A204.1 (cell line): ENCODE data around the gene DUT.

Source experiments
- FAIRE-seq: peaks from 2 replicates; lab custom pipeline; 2012; peaks lifted over from hg19 to GRCh38; lab: Jason Lieb, UNC

The DUT gene

DNA sequence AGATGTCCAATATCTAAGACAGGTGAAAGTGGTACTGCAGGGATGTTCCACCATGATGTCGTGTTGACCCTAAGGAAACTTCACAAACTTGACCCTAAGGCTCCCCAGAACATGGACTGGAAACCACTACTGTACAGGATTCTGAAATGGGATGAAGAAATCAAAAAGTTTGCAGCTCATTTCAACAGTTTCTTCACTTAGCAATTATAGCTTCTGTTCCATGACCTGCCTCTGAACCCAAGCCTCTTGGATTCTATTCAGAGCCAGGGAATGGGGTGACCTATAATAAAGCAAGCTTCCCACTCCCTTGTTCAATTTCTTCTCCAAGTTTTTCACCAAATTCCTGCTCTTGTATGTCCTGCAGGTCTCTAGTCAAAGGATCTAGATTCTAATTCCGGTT is 40.7 kb downstream of the DUT start:
- no peak for FAIRE-seq

DNA sequence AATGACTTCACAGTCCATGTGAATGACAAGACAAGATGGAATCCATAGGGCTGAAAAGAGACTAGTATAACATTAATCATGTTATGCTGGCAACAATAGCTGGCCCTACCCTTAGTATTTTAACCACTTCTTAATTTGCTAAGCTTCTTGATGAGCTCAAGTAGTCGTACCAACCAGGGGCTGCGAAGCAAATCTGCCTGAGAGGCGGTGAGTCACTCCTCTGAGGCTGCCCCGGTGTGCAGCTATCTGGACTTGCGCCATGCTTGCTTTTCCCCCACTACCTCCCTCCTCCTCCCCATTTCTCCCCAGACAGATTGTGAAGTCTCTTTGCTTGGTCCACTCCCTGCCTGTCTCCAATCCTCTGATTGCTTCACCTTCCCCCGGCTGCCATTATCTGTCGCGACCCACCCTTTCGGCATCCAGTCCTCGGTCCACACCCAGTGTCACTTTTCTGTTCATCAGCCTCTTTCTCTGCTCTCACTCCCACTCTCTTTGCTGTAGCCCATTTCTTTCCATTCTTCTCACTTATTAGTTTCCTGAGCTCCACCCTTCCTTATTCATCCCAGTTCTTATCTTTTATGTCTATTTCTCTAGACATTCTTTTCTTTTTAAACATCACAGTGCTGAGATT is 42.7 kb downstream of the DUT start:
- FAIRE-seq = no peak

DNA sequence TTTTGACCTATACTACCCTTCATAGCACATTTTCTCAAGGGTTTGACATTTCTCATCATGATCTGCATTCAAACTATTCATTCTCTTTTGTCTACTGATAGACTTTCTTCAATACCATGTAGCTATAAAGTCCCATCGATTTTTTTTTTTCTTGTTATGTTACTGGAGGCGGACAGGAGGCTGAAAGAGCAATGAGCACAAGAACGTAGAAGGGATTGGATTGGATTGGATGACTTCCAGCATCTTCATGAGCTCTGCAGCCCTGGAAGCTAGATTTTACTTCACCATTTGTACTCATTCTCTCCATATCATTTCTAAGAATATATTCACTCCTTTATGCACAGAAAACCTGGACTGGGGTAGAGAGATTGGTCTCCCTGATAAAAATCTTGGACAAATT is 43.2 kb downstream of the DUT start:
- FAIRE-seq = no peak

DNA sequence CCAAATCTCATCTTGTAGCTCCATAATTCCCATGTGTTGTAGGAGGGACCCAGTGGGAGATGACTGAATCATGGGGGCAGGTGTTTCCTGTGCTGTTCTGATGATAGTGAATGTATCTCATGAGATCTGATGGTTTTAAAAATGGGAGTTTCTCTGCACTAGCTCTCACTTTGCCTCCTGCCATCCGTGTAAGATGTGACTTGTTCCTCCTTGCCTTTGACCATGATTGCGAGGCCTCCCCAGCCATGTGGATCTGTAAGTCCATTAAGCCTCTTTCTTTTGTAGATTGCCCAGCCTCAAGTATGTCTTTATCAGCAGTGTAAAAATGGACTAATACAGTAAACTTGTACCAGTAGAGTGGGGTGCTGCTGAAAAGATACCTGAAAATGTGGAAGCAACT is 44.5 kb downstream of the DUT start:
- FAIRE-seq = no peak

DNA sequence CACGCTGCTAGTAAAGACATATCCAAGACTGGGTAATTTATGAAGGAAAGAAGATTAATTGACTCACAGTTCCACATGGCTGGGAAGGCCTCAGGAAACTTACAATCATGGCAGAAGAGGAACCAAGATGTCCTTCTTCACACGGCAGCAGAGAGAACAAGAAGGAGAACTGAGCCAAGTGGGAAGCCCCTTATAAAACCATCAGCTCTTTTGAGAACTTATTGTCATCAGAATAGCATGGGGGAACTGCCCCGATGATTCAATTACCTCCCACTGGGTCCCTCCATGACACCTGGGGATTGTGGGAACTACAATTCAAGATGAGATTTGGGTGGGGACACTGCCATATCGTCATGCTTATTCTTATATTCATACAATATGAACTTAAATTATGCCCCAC is 49.0 kb downstream of the DUT start:
- FAIRE-seq = no peak

DNA sequence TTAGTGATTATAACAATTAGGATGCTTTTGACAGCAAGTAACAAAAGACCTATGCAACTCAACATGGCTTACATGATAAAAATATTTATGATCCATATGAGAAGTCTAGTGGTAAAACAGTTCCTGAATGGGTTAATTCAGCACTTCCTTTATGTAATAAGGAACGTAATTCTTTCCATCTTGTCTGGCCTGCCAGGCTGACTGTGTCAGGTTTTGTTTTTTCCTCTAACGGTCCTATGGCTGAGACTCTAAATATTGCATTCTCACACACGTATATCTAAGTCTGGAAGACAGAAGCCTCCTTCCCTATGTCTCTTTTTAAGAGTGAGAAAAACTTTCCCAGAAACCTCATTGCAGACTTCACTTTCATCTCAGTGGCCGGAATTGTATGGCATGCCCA is 50.6 kb downstream of the DUT start:
- no peak for FAIRE-seq

DNA sequence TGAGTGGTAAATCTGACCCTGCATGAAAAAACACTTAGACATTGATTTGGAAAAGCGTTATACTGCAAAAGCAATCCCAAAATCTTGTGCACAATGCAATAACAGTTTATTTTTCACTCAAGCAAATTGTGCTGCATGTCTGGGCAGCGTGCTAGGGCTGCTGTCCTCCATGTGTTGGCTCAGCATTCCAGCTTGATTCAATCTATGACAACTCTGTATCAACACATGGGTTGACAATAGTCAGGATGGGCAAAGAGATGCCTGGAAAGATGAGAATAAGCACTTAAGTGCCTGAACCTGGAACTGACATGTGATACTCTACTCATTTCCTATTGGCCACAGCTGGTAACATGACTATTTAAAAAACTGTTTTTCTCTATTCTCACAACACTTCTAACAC is 51.8 kb downstream of the DUT start:
- no peak for FAIRE-seq

DNA sequence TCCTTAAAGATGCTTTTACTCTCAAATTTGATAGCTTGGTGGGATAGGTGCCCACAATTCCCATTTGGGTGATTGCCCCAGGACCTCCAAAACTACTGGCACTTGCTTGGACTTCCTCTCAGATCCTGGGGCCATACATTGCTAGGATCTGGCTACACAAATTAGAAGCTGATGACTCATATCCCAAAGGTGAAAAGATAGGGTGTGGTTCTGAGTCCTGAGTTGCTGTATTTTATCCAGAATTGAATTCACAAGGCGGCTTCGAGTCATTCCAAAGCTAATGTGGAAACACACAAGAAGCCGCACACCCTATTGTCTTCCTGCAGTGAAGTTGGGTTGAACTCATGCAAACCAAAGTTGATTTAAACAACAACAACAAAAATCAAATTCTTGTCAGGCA is 53.4 kb downstream of the DUT start:
- FAIRE-seq = no peak

DNA sequence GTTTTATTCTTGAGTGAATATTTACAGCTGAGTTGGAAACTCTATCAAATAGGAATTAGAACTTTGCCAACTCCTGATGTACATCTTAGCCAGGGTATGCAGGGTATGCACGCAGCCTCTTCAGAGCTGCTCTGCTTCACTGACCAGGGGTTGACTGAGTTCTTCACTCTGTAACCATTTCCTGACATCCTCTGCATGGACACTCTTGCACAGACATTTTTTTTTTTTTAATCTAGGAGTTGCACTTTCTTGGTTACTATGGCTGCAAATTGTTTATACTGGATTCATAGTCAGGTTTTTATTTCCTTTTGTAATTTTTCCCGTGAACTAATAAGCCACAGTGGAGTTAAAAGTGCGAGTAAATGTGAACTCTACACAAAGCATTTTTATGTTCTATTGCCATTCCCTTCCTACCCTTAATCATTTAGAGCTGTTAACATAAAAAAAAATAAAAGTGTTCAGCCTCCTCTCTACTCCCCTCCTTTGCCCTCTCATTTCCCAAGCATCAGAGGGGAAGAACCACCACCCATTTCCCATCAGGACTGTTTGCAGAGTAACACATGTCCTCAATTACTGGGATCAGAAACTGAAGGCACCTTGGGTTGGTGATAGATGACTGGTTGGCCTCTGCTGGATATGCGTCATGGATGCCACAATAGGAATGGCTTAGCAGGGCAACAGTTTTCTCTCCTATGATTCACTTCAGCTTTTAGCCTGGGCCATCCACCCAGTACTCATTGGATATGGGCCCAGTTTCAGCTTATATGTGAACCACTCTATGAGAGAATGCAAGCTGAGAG is 54.0 kb downstream of the DUT start:
- FAIRE-seq = no peak

DNA sequence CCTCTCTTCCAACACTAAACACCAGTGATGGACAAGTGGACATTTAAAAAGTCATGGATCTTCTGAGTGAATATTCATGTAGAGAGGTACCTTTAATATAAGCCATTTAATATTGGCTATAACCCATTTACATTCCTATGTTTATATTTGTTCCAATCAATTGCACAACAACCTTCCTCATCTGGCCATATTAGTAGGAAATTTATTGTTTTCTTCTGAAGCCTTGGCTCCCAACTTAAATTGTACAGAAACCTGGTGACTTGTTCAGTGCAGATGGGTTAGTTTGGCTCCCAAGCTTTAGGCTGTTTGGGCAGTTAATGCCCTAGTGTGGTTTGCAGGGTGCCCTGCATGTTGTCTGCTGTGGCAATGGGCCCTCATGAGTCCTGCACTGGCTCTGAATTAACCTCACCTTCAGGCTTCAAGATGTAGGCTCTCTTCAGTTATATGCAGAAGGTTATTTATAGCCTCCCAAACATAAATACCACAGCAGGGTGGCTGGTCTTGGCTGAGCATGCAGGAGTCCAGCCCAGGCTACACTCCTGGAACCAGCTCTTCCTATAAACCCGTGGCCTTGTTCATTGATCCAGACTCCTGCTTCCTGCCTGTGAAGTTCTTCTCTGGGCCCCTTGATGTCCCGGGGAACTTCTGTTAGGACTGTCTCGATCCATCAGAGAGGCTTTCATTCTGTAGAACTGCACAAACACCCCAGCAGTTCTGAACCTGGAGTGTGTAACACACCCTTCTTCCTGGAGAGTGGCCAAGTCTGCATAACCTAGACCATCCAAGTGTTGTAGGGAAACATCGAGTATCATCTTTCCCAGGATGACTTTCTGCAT is 57.0 kb downstream of the DUT start:
- FAIRE-seq = no peak

DNA sequence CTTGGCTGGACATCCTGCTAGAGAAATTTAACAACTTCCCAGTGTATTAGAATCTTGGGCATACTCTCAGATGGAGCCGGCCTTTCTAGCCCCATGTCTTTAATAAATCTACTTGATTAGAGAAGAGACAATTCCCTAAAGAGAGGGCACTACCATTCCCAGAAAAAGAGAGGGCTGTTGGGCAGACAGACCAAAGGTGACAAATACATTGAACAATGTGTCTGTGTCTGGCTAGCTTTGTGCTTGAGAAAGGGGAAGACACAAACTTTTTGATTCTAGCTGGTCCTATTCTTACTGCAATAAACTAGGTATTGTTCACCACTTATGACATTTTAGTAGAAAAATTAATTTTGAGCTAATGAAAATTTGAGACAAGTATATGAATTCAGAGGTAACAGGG is 57.7 kb downstream of the DUT start:
- FAIRE-seq = no peak

DNA sequence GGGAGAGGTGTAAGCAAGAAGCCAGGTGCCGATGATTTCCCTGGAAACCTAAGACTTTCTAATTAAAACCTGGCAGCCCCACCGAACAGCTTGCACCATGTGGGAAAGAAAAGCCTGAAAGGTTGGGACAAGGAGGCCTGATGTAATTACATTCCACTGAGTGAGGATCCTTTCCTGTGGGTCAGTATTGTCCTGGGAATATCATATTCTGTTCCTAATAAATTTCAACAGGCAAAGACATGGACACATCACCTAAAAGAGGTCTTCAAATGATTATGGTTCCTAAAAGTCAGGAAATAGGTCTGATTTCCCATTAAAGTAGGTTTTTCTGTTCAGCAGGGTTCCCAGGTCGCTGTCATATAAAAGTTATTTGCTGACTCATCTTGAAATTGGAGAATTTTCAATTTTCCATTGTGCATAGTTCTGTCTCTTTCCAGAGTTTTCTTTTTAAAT is 58.5 kb downstream of the DUT start:
- no peak for FAIRE-seq

DNA sequence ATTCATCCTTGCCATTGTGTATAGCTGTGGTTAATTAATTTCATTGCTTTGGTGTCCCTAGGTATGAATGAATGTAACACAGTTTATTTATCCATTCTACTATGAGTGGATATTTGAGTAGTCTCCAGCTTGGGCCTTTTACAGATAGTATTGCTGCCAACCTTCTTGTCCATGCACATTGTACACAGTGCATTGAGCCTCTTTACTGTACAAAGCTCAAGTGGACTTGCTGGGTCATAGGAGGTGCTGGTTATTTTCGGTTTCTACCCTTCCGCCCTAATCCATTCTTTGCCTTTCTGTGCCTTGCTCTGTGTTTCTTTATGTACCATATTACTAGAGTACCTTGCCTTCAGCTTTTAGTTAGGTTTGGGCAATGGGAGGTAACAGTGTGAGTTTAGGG is 60.7 kb downstream of the DUT start:
- no peak for FAIRE-seq

DNA sequence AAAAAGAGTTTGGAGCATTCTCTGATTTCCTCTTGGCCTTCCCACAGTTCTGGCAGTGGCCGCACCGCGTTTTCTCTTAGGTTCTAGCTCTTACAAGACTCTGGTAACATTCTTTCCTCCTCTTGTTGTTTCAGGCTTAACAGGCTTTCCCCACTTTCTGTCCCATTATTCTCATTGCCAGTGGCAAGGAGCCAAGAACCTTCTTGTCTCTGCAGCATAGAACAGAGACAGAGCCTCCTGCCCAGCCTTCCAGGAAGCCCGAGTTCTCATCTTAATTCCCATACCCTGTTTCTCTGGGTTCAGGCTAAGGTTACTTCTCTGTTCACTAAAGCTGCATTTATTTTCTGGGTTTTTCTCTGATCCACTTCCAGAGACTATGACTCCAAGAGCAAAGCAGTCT is 61.1 kb downstream of the DUT start:
- FAIRE-seq = no peak
